ENCODE data around the gene FAM227B. TPM values are rescaled to one million over a fixed set of nuclear protein-coding genes. Genes with fewer than 3 reads are reported as not detected.
A peak's percentile ranks its signal among the peaks of the same experiment; 100 is the strongest.
"Not testable (repeated sequence)": the region's sequence is repeated elsewhere in the genome, so short reads cannot be mapped to it uniquely, and the experiment has no call there.

FAM227B gene
- total RNA-seq, 1 donor = 3.2 TPM

DNA sequence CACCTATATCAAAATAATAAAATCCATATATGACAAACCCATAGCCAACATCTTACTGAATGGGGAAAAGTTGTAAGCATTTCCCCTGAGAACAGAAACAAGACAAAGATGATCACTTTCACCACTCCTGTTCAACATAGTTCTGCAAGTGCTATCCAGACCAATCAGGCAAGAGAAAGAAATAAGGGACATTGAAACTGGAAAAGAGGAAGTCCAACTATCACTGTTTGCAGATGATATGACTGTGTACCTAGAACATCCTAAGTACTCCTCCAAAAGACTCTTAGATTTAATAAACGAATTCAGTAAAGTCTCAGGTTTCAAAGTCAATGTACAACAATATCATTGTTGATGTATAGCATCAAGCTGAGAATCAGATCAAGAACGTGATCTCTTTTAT lies 233.1 kb downstream of the FAM227B start:
- no peak for DNase-seq (ENCODE audit: low read depth in 2 of 3, low spot score in 2 of 3)

DNA sequence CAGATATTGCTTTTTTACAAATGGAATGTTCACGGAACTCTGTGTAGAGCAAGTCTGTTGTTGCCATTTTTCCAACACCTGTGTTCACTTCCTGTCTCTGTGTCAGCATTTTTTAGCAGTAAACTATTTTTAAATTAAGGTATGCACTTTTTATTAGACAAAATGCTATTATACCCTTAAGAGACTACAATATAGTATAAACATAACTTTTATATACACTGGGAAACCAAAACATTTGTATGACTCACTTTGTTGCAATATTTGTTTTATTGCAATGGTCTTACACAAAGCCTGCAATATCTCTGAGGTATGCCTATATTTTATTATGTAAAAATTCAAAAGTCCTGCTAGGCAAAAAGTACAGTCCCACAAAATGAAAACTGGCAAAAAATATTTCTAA lies 237.4 kb downstream of the FAM227B start:
- no peak for DNase-seq (ENCODE audit: low read depth in 2 of 3, low spot score in 2 of 3)

DNA sequence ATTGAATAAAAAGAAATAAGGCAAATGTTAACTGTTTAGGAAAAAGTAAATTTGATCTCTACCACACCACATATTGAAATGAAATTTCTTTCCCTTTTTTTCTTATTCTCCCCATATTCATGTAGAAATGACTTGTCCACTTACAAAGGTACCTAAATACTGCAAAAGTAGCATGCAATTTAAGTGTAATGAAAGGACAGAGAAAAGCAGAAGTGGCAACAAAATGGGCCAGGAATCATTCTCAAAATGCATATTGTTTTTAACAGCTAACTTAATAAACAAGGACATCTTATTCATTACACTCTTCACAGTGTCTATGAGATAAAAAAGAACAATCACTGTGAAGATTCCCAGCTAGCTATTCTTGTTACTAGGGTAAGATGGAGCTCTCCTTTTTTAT lies 238.2 kb downstream of the FAM227B start:
- no peak for DNase-seq (ENCODE audit: low read depth in 2 of 3, low spot score in 2 of 3)

DNA sequence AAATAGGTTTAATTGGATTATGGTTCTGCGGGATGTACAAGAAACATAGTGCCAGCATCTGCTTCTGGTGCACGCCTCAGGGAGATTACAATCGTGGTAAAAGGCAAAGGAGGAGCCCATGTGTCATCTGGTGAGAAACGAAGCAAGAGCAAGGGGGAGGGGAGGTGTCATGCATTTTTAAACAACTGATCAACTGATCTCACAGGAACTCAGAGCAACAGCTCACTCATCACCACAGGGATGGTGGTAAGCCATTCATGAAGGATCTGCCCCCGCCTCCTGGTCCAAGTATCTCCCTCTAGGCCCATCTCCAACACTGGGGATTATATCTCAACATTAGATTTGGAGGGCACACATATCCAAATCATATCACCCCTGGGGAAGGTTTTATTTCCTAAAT lies 239.7 kb downstream of the FAM227B start:
- no peak for DNase-seq (ENCODE audit: low read depth in 2 of 3, low spot score in 2 of 3)

DNA sequence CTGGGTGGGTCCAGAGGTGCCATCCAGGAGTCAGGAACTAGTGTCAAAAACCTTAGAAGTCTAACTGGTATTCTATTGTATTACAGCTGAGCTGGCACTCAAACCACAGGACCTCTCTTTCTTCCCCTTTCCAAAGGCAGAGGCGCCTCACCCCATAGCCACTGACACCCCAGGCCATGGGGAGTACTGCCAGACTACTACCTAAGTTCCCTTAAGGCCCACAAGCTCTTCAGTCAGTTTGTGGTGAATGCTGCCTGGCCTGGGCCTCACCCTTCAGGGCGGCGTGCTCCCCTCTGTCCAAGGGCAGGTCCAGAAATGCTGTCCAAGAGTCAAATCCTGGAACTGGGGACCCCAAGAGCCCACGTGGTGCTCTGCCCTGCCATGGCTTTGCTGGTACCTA lies 240.6 kb downstream of the FAM227B start:
- peak in 1 of 3 donors; percentile 46 for DNase-seq (ENCODE audit: low read depth in 2 of 3, low spot score in 2 of 3)

DNA sequence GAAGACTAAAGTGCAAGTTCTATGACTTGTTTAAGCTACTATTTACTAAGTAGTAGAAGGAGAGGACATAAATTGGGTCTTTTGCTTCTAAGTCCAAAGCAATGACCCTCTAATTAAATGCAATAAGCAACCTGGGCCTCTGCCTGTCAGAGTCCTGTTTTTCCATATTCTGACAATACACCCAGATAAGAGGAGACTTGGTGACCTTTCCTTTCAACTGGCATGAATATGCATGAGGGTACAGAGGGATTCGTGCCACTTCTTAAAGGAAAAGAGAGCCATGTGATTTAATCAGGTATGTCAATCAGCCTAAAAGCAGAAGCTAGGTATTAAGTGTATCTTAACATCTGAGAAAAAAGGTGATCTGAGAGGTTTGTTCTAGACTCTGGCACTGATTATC lies 248.3 kb downstream of the FAM227B start:
- DNase-seq (ENCODE audit: low read depth in 2 of 3, low spot score in 2 of 3) = no peak

DNA sequence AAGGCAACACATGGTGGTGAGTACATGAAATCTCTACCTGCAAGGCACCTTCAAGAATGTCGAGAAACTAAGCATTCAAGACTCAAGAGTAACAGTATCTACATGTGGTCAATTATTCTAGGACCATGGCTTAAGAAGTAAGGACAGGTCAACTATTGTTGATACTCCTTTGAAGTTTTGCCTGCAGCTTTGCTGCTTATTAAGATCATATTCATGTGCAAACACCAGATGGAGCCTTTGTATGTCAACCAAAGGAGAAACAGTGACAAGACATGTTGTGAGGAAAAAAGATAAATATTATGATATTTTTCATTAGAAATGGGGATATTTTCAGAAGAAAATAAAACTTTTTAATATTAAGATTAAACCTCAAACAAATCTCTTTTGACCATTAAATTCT lies 249.8 kb downstream of the FAM227B start:
- DNase-seq (ENCODE audit: low read depth in 2 of 3, low spot score in 2 of 3) = peak in 2 of 3 donors; percentile 12 to 58

DNA sequence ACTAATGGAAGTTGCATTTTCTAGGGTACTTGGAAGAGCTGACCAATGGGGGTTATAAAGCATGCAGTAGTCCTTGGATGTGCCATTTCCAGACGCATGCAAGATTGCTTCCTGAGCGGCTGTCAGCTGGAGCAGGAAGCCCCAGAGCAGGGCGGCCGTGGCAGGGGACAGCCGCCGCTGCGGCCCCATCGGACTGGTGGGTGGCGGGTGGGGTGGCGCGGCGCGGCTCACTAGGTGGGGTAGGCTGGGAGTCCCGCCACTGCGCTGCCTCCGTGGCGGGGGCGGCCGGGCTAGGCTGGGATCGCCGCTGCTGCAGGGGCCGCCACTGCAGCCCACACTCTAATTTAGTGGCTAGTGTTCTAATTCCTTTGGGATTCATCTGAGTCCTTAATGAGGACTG lies 254.1 kb downstream of the FAM227B start:
- no peak for DNase-seq (ENCODE audit: low read depth in 2 of 3, low spot score in 2 of 3)

DNA sequence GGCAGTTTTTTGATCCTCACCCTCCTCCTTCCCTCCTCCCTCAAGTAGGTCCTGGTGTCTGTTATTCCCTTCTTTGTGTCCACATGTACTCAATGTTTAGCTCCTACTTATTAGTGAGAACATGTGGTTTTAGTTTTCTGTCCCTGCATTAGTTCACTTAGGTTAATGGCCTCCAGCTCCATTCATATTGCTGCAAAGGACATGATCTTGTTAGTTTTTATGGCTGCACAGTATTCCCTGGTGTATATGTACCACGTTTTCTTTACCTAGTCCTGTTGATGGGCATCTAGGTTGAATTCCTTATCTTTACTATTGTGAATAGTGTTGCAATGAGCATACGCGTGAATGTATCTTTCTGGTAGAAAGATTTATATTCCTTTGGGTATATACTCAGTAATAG lies 259.2 kb downstream of the FAM227B start:
- DNase-seq (ENCODE audit: low read depth in 2 of 3, low spot score in 2 of 3) = no peak

DNA sequence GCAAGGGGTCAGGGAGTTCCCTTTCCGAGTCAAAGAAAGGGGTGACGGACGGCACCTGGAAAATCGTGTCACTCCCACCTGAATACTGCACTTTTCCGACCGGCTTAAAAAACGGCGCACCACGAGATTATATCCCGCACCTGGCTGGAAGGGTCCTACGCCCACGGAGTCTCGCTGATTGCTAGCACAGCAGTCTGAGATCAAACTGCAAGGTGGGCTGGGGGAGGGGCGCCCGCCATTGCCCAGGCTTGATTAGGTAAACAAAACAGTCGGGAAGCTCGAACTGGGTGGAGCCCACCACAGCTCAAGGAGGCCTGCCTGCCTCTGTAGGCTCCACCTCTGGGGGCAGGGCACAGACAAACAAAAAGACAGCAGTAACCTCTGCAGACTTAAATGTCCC lies 266.2 kb downstream of the FAM227B start:
- DNase-seq (ENCODE audit: low read depth in 2 of 3, low spot score in 2 of 3) = not testable (repeated sequence)

DNA sequence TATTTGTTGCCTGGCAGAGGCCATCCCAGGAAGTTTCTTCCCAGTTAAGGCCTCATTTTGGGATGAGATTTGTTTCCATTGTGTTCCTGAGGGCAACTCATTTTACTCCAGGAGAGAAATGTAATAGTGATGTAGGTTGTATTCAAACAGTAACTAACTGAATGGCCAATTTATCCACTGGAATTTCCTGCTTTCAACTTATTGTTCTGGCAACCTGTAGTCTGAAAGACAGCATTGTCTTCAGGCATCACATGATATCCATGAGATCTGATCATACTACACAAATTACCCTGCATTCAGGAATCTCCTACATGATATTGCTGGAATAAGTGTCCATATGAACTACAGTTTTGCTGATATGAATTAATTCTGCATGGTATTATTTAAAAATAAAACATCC lies 277.1 kb downstream of the FAM227B start:
- DNase-seq (ENCODE audit: low read depth in 2 of 3, low spot score in 2 of 3) = no peak

DNA sequence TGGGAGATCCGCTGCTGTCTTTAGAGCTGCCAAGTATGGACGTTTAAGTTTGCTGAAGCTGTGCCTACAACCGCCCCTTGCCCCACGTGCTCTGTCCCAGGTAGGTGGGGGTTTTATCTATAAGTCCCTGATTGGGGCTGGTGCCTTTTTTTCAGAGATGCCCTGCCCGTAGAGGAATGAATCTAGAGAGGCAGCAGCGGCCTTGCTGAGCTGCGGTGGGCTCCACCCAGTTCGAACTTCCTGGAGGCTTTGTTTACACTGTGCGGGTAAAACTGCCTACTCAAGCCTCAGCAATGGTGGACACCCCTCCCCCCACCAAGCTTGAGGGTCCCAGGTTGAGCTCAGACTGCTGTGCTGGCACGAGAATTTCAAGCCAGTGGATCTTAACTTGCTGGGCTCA lies 281.0 kb downstream of the FAM227B start:
- DNase-seq (ENCODE audit: low read depth in 2 of 3, low spot score in 2 of 3) = no peak

DNA sequence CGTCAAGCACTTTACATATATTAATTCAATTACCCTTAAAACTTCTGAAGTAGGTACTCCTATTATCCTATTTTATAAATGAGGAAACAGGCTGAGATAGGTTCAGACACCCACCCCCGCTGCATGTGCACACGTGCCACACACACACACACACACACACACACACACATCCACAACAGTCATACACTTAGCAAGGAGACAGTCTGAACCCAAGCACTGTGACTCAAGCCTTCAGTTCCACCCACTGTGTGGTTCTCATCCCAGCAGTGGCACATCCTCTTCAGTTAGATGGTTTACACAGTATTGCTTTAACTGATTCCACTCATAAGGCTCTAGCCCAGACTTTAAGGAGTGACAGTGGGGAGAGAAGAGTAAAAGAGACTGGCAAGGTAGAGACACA lies 288.7 kb downstream of the FAM227B start:
- no peak for DNase-seq (ENCODE audit: low read depth in 2 of 3, low spot score in 2 of 3)

DNA sequence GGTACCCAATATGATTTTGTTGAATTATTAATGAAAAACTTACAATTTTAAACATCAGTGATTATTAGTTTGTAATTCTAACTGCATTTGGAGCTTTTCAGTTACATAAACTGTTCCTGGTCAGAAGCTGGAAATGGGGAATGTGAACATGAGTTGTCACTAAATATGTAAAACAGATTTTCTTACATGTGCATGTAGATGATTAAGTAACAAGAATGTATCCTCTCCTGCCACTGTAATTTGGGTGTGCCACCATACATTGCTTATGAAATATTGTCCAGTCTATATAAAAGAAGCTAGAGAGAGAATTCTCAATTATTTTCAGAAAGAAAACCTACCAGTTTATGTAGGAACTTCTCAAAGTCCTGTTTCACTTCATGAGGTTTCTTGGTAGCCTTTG lies 289.2 kb downstream of the FAM227B start:
- no peak for DNase-seq (ENCODE audit: low read depth in 2 of 3, low spot score in 2 of 3)

DNA sequence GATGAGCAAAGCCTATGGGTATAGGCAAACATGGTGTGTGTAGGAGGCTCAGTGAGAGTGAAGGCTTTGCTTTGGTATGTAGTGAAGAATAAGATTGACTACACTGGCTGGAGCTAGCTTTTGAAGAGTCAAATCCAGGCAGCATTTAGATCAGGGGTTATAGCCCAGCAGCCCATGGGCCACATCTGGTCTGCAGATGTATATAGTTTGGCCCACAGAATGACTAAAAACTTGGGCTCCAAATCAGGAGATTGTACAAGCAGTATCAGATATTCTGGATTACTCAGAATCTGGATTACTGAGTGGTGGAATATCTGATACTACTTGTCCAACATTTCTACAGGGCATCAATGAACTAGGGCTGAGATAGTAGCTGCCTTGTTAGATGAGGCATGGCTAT lies 290.5 kb downstream of the FAM227B start:
- no peak for DNase-seq (ENCODE audit: low read depth in 2 of 3, low spot score in 2 of 3)

DNA sequence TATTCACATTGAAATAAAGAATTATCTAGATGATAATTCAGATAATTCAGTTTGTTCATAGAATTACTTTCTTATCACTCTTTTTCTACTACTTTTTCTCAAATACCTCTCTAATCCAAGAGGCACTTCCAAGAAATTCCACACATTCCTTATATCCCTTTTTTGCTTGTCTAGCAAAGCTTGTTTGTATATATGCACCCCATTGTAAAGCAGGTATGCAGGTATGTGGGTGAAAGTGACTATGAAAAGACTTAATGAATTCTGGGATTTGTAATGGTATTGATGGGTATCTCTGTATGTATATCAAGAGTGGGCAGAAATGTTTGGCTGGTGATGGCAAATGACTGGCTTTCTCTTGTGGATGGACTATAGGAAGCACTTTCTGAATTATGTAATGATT lies 291.7 kb downstream of the FAM227B start:
- no peak for DNase-seq (ENCODE audit: low read depth in 2 of 3, low spot score in 2 of 3)

DNA sequence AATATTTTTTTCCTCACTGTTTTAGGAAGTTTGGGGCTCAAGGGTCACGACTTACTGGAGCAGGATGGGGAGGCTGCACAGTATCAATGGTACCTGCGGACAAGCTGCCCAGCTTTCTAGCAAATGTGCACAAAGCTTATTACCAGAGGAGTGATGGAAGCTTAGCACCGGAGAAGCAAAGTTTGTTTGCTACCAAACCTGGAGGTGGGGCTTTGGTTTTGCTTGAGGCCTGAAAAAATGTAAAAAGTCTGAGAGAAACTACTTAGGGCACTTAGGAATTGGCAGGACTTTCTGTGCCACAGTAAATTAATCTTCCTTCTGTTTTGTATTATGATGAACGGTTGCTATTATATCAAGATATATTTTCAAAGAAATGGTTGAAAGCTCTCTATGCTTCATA lies 292.7 kb downstream of the FAM227B start:
- DNase-seq (ENCODE audit: low read depth in 2 of 3, low spot score in 2 of 3) = no peak

DNA sequence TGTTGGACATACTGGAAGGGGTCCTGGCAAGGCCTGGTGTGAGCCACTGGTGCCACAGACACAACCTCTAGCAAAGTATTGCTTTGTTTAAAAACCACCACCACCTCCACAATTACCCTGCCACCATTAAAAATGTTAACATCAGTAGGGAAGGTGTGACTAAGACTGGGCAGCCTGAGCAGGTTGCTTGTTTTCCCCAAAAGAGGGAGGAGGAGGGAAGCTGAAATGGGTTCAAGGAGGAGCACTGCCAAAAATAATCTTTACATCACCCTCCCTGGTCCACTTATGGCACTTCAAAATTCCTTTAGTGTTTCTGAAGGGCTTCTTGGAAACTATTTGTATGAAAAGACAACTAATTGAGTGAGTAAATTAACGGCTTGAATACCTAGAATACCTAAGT lies 297.4 kb downstream of the FAM227B start:
- DNase-seq (ENCODE audit: low read depth in 2 of 3, low spot score in 2 of 3) = no peak

DNA sequence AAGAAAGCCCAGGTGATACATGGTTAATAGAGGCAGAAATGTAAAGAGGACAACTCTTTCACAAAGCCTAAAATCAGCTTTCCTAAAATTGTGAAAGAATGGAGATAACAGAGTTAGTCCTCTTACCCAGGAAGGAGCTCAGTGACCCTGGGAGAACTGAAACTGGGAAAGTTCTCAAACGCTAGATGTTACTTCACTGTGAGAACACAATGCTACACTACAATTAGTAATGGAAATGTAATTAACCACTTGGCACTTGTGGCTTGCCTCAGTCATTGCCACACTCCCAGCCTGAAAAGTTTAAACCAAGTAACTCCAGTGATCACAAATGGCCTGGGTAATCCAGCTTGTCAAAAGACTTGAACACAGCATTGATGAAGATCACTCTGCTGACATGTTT lies 300.3 kb downstream of the FAM227B start:
- no peak for DNase-seq (ENCODE audit: low read depth in 2 of 3, low spot score in 2 of 3)

DNA sequence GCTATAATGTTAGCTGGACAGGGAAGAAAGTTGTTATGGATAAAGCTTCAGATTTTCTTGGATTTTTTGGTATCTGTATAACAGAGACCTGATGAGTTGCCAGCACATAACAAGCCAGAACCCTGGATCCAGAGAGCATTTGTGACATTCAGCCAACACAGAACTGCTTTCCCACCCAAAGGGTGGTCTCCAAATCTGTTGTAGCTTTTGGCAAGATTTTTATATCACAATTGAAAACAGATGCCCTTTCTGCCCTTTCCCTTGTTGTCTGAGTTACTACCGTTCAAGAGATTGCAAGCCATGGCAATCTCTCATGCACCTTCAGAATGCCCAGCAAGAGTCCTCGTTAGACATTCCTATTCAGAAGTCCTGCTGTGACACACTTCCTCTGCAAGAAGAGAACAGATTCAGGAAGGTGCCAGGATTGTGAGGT lies 305.2 kb downstream of the FAM227B start:
- DNase-seq (ENCODE audit: low read depth in 2 of 3, low spot score in 2 of 3) = no peak

DNA sequence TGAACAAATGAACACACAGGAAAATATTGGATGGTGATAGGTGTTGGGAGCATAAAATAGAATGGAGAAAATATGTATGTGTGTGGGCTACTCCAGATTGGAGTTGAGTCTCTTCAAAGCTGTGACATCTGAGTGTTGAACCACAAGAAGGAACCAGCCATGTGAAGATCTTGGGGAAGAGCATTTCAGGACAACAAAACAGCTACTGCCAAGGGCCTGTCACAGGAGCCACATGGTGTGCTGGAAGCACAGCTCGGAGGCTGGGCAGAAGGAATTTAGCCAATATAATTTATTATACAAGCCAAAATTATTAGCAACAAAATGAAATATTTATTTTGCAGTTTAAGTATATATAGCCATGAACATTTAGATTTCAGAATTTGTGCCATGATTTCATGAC lies 305.9 kb downstream of the FAM227B start:
- DNase-seq (ENCODE audit: low read depth in 2 of 3, low spot score in 2 of 3) = no peak

DNA sequence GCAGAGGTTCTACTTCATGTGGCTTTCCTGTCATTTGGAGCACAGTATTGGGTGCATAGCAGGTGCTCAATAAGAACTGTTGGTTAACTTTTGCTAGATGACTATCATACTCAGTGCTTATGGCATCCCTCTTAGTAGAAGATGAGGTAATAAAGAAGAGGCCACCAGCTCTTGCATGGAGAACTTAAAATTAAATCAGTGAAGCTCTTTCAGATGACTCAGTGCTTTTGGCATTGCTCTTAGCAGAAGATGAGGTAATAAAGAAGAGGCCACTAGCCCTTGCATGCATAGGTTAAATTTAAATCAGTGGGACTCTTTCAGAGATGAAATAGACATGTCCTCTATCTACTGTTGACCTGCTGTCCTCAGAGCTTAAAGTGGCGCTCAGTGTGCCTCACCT lies 307.0 kb downstream of the FAM227B start:
- DNase-seq (ENCODE audit: low read depth in 2 of 3, low spot score in 2 of 3) = no peak

DNA sequence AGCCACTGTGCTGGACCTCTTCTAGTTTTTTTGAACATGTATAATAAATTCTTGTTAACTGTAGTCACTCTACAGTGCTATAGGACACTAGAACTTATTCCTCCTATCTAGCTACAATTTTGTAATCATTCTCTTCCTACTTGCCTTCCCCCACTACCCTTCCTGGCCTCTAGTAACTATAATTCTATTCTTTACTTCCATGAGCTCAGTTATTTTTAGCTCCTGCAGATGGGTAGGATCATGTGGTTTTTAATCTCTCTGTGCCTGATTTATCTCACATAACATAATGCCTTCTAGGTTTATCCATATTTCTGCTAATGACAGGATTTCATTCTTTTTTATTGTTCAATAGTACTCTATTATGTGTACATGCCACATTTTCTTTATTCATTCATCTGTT lies 310.7 kb downstream of the FAM227B start:
- DNase-seq (ENCODE audit: low read depth in 2 of 3, low spot score in 2 of 3) = no peak

DNA sequence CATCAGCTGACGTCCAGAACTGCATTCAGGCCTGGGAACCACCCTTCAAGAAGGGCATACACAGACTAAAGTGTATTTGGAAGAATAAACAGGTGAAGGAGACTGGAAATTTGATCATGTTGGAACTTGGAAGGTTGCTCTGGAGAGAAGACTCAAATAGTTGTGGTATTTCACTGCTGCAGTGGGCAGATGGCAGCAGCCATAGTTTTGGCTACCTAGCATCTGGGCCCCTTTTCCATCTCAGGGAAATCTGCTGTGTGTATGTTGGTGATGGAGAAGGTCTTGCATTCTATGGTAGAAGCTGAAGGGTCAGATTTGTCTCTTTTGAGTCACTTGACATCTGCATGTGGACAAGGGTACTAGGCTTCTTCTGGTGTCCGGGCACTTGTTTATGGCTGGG lies 311.9 kb downstream of the FAM227B start:
- no peak for DNase-seq (ENCODE audit: low read depth in 2 of 3, low spot score in 2 of 3)

Measured in hematopoietic multipotent progenitor cell (in vitro differentiated cells).